ENCODE measurements around the gene GPR3.
"Not testable (repeated sequence)": the region's sequence is repeated elsewhere in the genome, so short reads cannot be mapped to it uniquely, and the experiment has no call there.

Gene GPR3

DNA sequence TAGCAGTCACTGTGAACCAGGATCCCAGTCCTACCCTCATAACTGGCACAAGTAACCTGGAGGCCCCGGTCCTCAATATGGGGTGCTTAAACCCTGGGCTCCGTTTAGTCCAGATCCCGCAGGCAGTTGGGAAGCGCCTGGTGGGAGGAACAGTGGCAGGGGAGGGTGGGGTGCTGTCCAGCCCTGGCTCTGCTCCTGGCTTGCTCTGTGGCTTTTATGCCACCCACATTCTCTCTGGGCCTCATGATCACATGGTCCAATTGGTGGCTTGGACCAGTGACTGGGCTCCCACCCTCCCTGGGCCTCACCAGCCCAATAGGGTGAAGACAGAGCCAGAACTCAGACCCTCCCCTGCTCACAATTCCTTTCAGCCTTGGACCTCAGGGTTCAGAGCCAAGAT, 12.2 kb upstream of the GPR3 start:
- DNase-seq (ENCODE audit: low read depth) = no peak

DNA sequence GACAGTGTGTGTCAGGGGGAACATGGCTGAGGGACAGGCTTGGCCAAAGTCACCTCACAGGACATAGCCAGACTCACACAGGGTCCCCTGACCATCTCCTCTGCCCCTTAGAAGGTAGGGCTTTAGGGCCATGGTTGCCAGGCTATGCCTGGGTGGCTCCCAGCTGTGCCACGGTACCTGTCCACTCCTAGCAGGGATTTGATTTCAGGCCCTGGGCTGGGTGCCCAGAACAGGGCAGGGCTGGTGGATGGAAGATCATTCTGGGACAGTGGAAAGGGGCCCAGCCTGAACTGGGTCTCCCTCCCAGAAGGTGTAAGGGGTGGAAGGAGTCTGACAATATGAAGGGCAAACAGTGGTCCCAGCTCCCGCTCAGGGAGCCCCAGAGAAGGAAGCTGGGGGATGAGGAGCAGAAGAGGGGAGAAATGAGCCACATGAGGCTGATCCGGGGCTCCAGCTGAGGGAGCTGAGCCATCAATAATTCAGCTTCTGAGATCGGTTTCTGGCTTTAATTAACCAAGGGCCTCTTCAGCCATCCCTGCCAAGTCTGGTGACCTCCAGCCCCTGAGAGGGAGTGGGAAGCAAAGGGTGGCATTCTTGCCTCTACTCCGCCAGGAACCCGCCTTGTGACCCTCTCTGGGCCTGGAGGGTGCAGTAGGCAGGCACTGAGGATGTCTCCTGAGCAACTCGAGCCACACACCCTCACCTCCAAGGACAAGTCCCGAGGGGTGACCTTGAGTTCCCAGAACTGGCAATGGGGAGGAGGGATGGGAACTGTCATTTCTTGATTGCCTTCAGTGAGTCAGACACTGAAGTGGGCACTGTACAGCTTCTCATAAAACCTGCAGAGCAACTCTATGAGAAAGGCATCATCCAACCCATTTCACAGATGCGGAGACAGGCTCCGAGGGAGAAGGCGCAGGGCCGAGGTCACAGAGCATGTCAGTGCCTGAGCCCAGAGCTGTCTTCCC, 11.4 kb upstream of the GPR3 start:
- DNase-seq (ENCODE audit: low read depth) = no peak

DNA sequence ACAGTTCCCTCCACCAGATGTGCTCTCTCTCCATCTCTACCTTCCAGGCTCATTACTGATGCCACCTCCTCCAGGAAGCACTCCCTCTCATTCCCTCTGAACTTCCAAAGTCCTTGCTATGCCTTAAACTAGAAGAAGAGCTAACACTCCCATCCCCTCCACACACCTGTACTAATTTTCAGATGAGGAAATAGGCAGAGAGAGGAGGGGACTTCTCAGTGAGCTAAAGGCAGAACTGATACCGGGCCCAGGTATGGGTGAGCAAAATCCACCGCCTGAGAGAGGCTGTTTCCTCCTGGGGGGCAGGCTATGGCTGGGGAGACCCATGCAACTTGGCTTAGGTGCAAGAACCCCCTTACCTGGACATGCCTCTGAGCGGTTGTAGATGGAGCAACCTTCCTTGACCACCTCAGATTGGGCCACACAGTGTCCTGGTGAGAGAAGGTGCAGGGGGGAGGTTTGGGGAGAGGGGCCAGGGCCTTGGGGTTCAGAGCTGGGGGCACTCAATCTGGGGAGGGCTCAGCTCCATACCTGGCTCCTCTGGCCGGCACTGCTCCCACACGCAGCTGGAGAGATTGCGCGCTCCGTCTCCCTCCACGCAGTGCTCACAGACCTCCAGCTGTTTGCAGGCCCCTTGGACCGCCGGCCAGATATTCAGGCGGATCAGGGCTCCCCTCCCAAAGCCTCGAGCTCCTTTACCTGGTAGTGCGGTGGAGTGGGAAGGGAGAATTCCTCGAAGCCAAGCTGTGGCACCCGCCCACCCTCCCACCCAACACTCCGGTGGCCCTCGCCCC, 10.3 kb upstream of the GPR3 start:
- no peak for DNase-seq (ENCODE audit: low read depth)

DNA sequence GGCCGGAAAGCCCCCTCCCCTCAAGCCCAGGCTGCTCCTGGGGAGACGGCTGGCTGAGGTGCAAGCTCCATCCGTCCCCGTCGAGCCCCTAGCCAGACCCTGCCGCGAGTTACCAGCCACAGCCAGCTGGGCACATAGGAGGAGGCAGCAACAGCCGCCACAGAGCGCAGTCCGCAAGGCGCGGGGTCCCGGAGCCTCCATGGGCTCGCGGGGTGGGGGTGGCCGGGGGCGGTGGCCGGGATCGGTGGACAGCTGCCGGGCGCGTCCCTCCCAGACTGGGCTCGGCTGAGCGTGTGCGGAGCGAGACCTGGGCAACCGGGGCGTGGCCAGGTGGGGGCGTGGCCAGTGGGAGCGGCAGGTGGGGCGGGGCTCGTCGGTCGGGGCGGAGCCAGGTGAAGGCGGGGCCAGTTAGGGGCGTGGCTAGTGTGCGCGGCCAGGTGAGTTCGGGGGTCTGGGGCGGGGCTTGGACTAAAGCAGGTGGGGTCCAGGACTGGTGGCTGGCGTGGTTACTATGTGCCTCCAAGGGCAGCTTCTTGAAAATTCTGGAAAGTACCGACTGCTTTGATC, 9.3 kb upstream of the GPR3 start, which contains the start of gene CD164L2:
TSS of gene CD164L2 (minus strand) at position 295 of the 567 bp plus-strand sequence. CDS start at position 201, 94 bp downstream.
- no peak for DNase-seq (ENCODE audit: low read depth)

DNA sequence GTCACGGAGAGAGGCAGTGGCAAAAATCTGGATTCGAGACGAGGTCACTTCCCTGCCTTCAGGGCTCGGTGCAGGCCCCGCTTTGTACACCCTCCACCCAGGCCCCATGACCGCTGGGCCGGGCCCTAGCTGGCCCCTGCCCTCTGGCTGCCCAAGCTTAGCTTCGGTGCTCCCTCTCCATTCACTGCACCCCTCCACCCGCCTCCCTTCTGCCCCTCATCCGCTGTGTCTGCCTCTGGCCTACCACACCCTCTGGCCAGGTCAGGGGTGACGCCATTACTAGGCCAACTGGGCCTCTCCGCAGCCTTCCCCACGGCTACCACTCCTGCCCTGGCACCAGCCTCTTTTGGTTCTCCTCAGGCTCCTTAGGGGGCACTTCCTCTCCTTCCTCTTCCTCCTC, 8.8 kb upstream of the GPR3 start:
- no peak for DNase-seq (ENCODE audit: low read depth)

DNA sequence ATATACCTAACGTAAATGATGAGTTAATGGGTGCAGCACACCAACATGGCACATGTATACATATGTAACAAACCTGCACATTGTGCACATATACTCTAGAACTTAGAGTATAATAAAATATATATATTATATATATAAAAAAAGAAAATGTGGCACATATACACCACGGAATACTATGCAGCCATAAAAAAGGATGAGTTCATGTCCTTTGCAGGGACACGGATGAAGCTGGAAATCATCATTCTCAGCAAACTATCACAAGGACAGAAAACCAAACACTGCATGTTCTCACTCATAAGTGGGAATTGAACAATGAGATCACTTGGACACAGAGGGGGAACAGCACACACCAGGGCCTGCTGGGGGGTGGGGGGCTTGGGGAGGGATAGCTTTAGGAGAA, 7.6 kb upstream of the GPR3 start:
- DNase-seq (ENCODE audit: low read depth) = not testable (repeated sequence)

DNA sequence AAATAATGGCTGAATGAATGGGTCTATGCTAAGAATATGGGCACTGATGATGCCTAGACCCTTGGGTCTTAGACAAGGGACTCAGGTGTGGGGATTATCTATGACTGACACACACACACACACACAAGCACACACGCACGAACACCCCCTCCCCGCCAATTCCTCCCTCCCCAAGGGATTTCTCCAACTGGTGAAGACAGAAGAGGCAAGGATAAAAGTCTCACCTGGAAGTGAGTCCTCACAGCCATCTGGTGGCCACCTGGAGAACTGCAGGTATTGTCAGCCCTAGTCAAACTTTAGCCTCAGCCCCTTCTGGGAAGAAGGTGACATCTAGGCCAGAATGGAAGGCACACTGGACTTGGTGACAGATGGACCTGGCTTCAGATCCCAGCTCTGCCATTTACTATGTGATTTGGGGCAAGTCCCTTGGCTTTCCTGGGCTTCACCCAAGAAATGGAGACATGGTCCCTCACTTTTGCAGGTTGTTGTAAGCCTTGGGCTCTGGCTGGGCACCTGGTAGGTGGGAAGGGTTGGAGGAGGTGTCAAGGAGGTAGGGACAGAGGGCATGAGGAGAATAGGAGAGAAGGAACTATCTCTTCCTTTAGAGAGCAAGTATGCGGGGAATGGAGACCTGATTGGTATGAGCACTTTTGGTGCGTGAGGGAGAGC, 4.0 kb upstream of the GPR3 start:
- peak; percentile 32 for DNase-seq (ENCODE audit: low read depth)

DNA sequence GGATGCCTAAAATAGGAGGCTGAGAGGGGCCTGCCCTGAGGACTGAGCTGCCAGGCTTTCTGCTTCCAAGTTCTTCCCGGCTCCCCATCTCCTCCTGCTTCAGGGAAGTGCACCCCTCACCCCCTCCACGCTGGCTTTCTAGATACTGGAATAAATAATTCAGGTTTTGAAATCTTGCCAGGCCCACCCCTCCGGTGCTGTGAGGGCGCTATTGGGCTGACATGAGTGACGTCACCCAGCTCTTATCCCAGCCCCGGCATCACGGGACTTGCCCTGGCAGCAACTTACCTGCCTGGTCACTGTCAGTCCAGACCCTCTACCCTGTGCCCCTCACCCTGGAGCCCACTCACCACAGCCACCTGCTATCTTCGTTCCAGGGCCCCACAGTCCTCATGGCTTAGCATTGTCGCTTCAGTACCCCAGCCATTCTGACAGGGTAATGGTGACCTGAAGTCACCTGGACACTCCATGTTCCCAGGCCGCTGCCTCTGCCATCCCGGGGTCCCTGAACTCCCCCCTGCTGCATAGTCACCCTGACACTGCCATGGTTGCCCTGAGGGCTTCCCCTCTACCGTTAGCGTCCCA, 819 bp upstream of the GPR3 start:
- DNase-seq (ENCODE audit: low read depth) = peak; percentile 64

DNA sequence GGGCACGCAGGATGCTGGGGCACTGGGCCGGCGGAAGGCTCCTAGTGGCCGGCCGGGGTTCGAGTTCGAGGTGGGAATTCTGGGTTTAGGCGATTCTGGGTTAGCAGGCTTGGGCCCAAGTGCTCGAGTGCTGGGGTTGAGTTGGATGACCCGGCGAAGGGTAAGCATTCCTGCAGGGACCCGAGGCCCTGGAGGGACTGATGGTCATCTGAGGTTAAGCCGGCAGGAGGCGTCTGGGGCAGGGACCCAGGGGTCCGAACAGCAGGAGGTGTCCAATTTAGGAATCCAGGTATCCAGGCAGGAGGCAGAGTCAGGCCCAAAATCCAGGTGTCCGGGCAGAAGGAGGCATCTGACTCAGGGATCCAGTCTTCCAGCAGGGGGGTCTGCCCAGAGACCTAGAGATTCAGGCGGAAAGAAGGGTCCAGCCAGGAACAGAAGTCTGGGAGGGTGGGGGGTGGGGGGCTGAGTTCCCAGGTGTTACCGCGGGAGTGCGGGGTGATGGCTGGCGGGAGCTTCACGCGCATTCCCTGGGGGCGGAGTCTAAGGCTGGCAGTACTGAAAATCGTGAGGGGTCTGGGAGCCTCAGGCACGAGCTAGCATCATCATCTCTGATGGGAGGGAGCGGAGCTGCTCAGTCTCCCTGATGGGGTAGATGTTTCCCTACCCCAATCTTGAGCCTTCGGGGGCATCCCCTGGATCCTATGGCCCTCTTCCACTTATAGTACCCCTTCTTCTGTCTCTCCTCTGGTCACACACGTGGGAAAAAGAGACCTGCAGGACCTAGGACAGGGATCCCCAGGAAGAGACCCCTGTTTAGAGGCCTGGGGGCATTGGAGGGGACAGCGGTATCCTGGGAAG, 585 bp downstream of the GPR3 start:
- no peak for DNase-seq (ENCODE audit: low read depth)

DNA sequence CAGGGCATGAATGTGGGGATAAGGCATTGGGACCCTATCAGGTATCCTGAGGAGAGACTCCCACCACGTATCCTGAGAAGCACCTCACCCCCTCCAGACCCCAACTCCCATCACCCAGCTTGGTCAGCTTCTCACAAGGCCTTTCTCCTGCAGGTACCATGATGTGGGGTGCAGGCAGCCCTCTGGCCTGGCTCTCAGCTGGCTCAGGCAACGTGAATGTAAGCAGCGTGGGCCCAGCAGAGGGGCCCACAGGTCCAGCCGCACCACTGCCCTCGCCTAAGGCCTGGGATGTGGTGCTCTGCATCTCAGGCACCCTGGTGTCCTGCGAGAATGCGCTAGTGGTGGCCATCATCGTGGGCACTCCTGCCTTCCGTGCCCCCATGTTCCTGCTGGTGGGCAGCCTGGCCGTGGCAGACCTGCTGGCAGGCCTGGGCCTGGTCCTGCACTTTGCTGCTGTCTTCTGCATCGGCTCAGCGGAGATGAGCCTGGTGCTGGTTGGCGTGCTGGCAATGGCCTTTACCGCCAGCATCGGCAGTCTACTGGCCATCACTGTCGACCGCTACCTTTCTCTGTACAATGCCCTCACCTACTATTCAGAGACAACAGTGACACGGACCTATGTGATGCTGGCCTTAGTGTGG, 1.3 kb downstream of the GPR3 start:
- DNase-seq (ENCODE audit: low read depth) = no peak

DNA sequence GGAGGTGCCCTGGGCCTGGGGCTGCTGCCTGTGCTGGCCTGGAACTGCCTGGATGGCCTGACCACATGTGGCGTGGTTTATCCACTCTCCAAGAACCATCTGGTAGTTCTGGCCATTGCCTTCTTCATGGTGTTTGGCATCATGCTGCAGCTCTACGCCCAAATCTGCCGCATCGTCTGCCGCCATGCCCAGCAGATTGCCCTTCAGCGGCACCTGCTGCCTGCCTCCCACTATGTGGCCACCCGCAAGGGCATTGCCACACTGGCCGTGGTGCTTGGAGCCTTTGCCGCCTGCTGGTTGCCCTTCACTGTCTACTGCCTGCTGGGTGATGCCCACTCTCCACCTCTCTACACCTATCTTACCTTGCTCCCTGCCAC, 1.8 kb downstream of the GPR3 start:
- no peak for DNase-seq (ENCODE audit: low read depth)

DNA sequence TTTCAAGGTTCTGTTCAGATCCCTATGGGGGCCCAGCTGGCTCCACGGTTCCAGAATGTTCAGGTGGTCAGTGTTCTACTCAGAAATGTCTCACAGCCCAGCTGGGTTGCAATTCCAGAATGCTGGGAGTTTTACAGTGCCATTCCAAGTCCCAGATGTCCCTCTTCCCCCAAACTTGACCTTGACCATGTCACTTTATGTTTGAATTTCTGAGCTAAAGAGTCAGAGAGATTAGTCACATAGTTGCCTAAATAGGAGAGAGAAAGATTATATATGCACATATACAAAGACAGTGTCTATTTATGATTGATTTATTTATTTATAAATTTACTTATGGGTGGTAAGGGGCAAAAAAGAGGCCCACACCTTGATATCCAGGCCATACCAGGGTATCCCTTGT, 2.5 kb downstream of the GPR3 start:
- no peak for DNase-seq (ENCODE audit: low read depth)

DNA sequence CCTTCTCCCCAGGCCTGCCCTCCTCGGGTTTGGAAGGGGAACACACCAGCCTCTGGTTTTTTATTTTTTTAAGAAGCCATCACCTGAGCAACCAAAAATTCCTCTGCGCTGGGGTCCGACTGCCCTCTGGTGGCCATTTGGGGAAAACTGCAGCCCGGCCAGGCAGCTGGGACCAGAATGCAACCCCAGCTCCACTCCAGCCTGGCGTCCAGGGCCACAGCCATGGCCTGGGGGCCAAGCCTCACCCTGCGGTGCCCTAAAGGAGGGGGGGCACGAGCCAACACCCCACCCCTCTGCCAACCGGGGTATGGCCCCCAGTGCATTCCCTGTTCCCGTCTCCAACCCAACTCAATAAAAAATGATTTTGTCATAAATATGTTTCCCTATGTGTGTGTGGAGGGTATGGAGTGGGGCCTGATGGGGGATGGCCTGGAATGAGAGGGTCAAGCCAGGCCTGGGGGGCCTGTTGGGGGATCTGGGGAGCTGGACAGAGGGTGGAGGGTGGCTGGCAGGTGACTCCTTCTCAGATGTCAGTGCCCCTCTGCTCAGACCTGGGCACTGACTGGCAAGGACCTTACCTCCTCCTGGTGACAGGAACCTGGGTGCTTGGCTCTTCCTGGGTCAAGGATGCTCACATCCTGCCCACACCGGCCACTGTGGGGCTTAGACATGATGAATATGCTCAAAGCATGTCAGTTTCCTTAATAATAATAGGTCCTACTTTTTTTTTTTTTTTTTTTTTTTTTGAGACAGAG, 3.2 kb downstream of the GPR3 start:
- DNase-seq (ENCODE audit: low read depth) = peak; percentile 27

DNA sequence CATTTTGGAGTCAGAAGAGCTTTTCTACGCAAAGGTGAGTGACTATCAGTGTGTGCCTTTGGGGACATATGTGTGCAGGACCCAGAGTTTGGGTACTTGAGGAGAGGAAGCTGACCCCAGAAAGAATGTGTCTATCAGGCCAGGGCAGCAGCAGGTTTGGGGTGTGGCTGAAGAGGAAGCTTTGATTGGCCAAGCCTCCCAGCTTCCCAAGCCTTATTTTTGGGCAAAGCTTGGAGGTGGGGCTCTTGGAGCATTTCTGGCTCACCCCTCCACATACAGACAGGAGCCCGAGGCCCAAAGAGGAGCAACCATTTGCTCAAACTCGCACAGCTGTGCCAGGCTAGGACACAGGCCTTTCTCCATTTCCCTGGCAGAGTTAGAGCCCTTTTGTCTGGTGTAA, 4.7 kb downstream of the GPR3 start:
- DNase-seq (ENCODE audit: low read depth) = no peak

DNA sequence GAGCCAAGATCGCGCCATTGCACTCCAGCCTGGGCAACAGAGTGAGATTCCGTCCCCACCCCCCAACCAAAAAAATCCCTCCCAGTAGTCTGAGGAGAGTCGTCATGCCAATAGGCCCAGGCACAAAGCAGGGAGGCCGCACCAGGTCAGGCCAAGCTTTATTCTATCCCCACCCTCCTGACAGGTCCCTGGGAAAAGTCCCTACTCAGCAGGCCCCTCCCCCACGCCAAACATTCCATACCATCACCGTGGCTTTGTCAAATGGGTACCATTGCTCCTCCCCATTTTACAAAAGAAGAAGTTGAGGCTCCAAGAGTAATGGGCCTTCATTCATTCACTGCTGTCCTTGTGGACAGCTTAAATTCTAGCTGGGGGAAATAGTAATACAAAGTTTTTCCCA, 5.3 kb downstream of the GPR3 start:
- no peak for DNase-seq (ENCODE audit: low read depth)

DNA sequence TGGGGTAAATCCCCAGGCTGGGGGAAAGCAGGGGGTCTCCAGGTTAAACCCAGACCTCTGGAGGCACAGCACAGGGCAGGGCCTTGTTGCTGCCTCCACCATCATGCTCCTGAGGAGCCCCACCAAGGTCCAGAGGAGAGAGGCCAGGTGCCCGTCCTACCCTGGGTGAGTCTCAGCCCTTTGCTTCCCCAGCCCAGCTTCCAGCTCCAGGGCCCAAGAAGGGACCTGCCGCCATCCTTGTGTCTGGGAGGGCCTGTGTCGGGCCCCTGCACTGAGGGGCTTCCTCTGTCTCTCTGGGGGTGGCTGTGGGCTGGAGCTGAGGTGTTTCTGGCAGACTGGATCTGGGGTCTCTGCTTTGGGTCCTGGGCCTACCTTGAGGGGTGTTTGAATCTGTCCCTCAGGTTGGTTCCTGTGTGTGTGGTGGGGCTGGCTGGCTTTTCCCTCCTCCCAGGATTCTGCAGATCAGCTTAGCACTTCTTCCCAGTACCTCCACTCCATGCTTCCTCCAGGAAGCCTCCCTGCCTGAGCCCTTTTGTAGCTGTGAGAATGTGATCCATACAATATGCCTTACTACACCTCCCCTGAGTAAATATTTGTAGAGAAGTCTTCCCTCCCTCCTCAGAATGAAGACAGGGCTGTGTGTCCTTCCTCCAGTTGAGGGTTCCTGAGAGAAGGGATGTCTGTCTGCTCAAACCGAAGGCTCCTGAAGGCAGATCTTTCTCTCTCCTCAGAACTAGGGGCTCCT, 6.2 kb downstream of the GPR3 start:
- DNase-seq (ENCODE audit: low read depth) = no peak

DNA sequence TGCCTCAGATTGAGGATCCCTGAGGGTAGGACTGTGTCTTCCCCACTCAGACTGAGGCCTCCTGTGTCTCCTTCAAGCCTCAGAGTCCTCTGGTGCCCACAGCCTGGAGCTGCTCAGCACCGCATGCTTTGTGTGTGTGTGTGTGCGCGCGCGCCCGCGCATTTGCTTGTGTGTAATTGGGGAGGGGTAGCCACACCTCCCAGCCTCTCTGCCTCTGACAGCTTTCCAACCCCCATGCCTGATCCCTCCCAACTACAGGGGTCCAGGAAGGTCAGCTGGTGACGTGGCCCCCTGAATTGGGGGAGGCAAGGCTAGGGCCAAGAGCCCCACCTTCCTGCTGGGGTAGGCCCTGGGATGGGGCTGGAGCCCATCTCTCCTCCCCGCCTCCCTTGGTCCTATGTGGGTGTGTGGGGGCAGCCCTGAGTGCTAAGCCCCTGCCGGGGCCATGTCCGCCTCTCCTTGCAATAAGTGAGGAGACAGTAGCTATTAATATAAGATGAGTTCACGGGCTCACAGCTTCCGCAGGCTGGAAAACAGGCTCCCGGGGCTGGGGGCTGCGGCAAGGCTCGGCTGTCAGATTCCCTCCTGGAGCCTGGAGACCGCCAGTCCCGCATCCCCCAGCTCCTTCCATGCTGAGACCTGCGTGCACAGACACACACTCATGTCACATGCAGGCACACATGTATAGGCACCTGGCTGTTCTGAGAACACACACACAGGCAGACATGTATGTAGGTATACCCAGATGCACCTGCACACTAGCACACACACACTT, 7.0 kb downstream of the GPR3 start:
- no peak for DNase-seq (ENCODE audit: low read depth)

Measured in amniotic epithelial cell (primary cell).